ENCODE results near the gene UBA3.

GRCh38 chr3:69016102-69016501, 64.1 kb downstream of the UBA3 start:
- TF ChIP-seq CTCF (IDR thresholded peaks at IDR 0.05 in 2 of 3, conservative IDR thresholded peaks at IDR 0.05 in 1 of 3; ENCODE audit: borderline replicate concordance in 1 of 3, insufficient read depth in 1 of 3, low read depth in 2 of 3, low read length in 2 of 3) = no peak
- TF ChIP-seq ZBTB33 (IDR thresholded peaks at IDR 0.05; ENCODE audit: extremely low read depth, insufficient replicate concordance, low read length) = no peak
- no peak for TF ChIP-seq SP1 (IDR thresholded peaks at IDR 0.05; ENCODE audit: low read depth)
- TF ChIP-seq POLR2A (IDR thresholded peaks at IDR 0.05; ENCODE audit: borderline replicate concordance, extremely low read depth, insufficient read depth, insufficient read length) = no peak
- TF ChIP-seq, protein P1, sequence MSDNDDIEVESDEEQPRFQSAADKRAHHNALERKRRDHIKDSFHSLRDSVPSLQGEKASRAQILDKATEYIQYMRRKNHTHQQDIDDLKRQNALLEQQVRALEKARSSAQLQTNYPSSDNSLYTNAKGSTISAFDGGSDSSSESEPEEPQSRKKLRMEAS (IDR thresholded peaks at IDR 0.05) = no peak

Measured in HCT116 (cell line).